GM18870 (cell line): ENCODE results near the gene OTULIN.

Source experiments
- ATAC-seq: cut with Tn5 transposase; IDR thresholded peaks from one replicate; pipeline ENCODE4 v1.9.1; 2021; ENCODE audit warnings: moderate library complexity; ENCODE audit not compliant: unreplicated experiment

The OTULIN gene

GRCh38 chr5:14664270-14665100, at the start of gene OTULIN:
OTULIN (plus strand) TSS chr5:14664718; CDS start chr5:14664826, 108 bp downstream.
- peak; percentile 48 for ATAC-seq

DNA sequence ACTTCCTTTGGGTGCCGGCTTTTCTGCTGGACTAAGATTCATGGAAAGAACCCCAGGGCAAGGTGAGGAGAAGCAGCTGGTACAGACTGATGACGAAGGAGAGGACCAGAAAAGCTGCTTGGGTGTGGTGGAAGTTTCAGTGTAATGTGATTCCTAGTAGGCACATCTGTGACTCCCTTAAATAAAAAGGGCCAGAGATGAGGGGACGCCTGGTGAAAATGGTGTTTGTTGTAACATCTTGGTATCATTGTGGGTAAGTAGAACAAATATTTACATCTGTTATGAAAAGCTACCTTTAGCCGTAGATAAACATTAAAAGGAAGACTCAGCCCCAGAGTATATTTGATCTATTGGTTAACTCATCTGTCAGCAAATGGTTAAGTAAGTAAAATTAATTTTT, 49.2 kb upstream of the OTULIN start:
- ATAC-seq = no peak

GRCh38 chr5:14617441-14617840, 47.1 kb upstream of the OTULIN start:
- ATAC-seq = no peak

- no peak for ATAC-seq
Observed at GRCh38 chr5:14627270-14627669, 37.2 kb upstream of the OTULIN start.

- ATAC-seq = no peak
Observed at GRCh38 chr5:14628346-14628745, 36.2 kb upstream of the OTULIN start.

DNA sequence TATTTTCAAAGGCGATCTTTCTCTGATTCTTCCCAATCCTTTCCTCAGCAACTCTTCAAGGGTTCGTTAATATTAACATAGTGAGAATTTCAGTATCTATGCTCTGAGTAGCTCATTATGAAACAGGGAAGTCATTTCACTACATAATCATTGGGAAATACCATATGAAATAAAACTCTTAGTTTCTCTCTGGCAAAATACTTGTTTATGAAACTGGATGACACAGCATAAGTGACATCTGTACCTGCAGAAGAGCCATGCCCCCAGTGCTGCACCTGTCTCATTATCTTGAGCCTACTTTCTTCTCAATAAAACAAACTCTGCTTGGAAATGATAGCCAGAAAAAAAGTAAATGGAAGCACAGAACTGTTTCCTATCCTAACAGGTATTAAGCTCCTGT, 33.8 kb upstream of the OTULIN start:
- ATAC-seq = no peak

GRCh38 chr5:14635656-14636055, 28.9 kb upstream of the OTULIN start:
- ATAC-seq = no peak

GRCh38 chr5:14640765-14641164, 23.8 kb upstream of the OTULIN start:
- ATAC-seq = no peak

GRCh38 chr5:14644623-14645237, 19.8 kb upstream of the OTULIN start:
- ATAC-seq = no peak

DNA sequence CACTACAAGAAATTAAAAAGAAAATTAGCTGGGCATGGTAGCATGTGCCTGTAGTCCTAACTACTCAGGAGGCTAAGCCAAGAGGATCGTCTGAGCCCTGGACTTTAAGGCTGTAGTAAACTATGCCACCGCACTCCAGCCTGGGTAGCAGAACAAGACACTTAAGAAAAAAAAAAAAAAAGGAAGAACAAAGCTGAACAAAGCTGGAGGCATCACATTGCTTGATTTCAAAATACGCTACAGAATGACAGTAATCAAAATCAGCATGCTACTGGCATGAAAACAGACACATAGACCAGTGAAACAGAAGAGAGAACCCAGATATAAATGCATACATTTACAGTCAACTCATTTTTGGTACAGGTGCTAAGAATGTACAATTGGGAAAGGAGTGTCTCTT, 14.5 kb upstream of the OTULIN start:
- no peak for ATAC-seq

DNA sequence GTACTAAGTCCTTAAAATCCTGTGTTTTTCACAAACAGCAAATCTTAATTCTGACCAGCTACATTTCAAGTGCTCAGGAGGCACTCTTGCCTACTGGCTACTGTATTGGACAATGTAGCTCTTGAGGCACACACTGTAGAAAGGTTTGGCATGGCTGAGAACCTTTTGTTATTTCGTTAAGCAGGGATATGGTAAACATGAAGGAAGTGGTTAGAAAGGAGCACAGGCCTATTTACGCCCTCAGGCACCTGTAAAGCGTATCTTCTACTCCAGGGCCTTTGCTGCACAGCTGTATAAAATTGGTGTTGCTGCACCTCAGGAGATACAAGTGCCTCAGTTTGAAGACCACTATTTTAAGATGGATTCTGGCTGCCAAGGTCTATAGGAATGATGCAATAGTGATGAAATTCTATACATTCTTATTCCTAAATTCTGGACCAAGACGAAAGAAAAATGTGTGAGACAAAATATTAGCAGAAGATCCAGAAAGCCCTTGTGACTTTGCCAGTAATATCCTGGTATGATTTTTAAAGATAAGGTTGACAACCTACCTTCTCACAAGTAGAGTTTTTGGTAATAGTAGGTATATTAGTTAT, 9.3 kb upstream of the OTULIN start:
- no peak for ATAC-seq

DNA sequence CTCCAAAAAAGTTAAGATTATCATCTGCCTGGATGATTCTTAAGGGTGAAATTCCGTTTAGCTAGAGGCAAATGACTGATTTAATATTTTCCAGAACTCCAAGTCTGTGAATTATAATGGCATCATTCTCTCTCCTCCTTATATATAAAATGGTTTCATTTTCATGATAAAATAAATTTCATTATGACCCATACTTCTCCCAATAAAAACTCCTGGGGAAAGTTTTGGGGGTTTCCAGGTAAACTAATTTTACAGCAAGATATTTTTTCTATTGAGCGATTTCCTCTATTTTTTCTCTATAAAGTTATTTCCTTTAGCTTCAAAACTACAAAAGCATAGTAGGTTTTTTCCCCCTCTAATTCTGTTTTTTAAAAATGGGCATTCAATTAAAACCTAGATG, 7.6 kb upstream of the OTULIN start:
- ATAC-seq = no peak

DNA sequence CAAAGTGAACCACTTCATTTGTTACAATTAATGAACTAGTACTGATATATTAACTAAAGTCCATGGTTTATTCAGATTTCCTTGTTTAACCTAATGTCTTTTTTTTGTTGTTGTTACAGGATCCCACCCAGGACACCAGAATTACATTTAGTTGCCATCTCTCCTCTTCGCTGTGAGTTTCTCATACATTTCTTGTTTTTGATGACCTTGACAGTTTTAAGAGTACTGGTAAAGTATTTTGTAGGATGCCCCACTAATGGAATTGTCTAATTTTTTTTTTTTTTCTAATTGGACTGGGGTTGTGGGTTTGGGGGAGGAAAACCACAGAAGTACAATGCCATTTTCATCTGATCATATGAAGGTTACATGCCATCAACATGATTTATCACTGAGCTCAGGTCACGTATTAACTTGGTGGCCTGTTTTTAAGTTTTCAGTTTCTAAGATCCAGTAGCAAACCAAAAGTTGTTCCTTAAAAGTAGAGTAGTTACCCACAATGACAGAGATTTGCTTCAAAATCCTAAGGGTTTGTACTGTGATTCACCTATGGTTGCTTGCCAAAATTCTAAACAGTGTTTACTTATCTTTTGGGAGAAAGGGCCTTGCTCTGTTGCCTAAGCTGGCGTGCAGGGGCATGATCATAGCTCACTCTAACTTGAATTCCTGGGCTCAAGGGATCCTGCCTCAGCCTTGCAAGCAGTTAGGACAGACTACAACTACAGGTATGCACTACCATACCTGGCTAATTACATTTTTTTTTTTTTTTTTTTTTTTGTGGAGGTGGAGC, 4.5 kb upstream of the OTULIN start:
- ATAC-seq = no peak

DNA sequence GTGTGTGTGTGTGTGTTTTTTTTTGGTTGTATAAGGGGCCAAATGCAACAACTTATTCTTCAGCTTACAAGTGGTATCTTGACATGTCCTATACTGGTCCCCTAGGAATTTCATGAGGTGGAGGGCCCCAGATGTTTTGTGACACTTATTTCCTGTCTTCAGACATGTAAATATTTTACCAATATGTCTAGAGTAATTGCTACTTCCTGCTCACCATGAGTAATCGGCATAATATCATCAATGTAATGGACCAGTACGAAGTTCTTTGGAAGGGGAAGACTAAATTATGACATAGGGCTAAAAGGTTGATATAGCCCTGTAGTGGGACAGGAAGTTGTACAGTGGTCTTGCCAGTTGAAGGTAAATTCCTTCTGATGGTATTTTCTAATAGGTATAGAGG, 3.7 kb upstream of the OTULIN start:
- ATAC-seq = no peak

- ATAC-seq = no peak
Observed at GRCh38 chr5:14662721-14663260, 1.7 kb upstream of the OTULIN start.

DNA sequence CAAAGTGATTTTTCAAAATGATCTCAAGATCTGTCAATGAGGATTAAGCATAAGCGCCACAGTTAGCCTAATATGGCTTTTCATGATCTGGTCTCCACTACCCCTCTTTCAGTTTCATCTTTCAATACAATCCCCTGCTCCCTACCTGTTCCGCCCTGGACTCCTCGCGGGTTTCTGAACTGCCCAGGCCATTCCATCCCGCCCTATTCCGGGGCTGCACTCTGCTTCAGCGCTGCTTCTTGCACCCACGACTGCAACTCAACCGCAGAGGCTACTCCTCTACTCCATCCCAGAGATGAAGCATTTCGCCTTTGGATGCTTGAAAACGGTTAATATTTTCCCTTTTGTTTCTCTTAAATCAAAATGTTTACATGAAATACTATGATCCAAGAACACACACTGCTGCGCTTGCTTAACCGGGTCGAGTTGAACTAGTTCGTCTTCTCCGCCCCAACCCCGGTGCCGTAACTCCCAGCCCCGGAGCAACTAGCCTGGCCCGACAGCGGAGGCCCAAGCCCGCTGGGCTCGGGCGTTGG, 716 bp upstream of the OTULIN start:
- ATAC-seq = peak; percentile 25

- no peak for ATAC-seq
Observed at GRCh38 chr5:14665101-14665822, 744 bp downstream of the OTULIN start.

GRCh38 chr5:14665949-14666348, 1.4 kb downstream of the OTULIN start:
- ATAC-seq = peak; percentile 34

GRCh38 chr5:14666357-14666756, 1.8 kb downstream of the OTULIN start:
- ATAC-seq = no peak

DNA sequence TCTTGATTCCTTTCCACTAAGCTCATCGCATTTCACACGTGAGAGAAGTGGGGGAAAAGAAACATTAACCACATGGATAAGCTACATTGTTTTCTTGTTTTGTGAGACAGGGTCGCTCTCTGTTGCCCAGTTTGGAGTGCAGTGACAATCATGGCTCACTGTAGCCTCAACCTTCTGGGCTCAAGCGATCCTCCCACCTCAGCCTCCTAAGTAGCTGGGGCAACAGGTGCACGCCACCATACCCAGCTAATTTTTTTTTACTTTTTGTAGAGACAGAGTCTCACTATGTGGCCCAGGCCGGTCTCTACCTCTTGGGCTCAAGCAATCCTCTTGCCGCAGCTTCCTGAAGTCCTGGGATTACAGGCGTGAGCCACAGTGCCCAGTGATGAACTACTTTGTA, 2.8 kb downstream of the OTULIN start:
- no peak for ATAC-seq
